ENCODE measurements around the gene DISC1. TPM values are rescaled to one million over a fixed set of nuclear protein-coding genes. Genes with fewer than 3 reads are reported as not detected.
"Not testable (repeated sequence)": the region's sequence is repeated elsewhere in the genome, so short reads cannot be mapped to it uniquely, and the experiment has no call there.

DISC1 gene
- total and polyA plus RNA-seq, 5 donors, result 2.3 to 7.4 (median 4.6) TPM

GRCh38 chr1:231962636-231963035 lies 336.0 kb downstream of the DISC1 start:
- DNase-seq (no peak), ATAC-seq (no peak)
- Histone ChIP-seq H3K27me3 (ENCODE audit: control insufficient read depth, insufficient read depth) (no peaks in the 10 kb centered on the region), H3K4me1 (ENCODE audit: control insufficient read depth, insufficient read depth, low read length) (peaks cover 3% of the 10 kb centered on the region), H3K4me3 (ENCODE audit: low read length) (no peak overlapping the region), H3K9me3 (ENCODE audit: control insufficient read depth, low read length) (no peaks in the 10 kb centered on the region), H3K27ac (ENCODE audit: low read length) (no peak overlapping the region)
- intact Hi-C loops (cut with DNase I), result no loop called here
- 94% methylated on average over 2 of the region's 2 CpGs for WGBS

DNA sequence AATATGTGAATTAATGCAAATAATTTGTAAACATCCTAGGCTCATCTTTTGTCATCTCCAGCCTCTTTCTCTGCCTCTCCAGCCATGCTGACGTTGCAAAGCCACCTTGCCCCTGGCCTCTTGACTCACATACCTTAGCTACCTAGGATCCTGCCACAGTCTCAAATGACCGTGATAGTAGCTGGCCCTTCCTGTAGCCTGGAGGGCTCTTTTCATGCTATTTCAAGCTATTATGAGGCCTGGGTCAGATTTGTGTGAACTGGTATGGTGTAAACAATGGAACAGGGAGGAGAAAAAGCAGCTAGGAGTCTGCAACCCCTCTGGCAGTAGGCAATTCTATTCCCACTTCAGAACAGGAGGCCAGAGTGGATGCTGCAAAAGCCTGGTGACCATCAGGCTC lies 337.7 kb downstream of the DISC1 start:
- no peak overlapping the region for H3K27ac ChIP-seq (ENCODE audit: low read length)
- H3K4me3 ChIP-seq (ENCODE audit: low read length), result no peak overlapping the region
- intact Hi-C loops (cut with DNase I), result no loop called here
- no peaks in the 10 kb centered on the region for H3K9me3 ChIP-seq (ENCODE audit: control insufficient read depth, low read length)
- no peak for ATAC-seq
- DNase-seq, result no peak
- no peaks in the 10 kb centered on the region for H3K27me3 ChIP-seq (ENCODE audit: control insufficient read depth, insufficient read depth)
- no peaks in the 10 kb centered on the region for H3K4me1 ChIP-seq (ENCODE audit: control insufficient read depth, insufficient read depth, low read length)
- WGBS, result 90% methylated on average over 2 of the region's 2 CpGs

DNA sequence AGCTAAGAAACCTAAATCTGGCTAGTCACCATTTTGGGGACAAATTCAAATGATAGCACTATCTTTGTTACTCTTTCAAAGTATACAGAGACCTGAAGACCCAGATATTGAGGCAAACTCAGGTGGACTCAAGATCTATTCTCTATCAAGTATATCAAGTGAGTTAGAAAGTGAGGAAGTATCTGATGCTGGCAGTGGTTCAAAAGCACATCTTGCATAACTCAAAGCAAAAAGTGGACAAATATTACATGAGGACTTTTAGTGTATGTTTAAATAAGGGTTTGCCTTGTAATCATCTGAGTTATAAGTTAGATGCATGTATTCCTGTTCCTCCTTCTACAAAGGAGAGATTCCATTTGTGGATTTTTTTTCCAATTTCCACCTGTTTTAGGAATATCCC lies 338.4 kb downstream of the DISC1 start:
- DNase-seq (no peak), ATAC-seq (no peak)
- Histone ChIP-seq H3K27me3 (ENCODE audit: control insufficient read depth, insufficient read depth) (no peaks in the 10 kb centered on the region), H3K27ac (ENCODE audit: low read length) (no peak overlapping the region), H3K4me1 (ENCODE audit: control insufficient read depth, insufficient read depth, low read length) (no peaks in the 10 kb centered on the region), H3K9me3 (ENCODE audit: control insufficient read depth, low read length) (no peaks in the 10 kb centered on the region), H3K4me3 (ENCODE audit: low read length) (no peak overlapping the region)
- intact Hi-C loops (cut with DNase I), result no loop called here

GRCh38 chr1:231965615-231966014 lies 339.0 kb downstream of the DISC1 start:
- H3K27ac ChIP-seq (ENCODE audit: low read length), result no peak overlapping the region
- H3K4me3 ChIP-seq (ENCODE audit: low read length), result no peak overlapping the region
- WGBS, result 91% methylated on average over 2 of the region's 2 CpGs
- H3K27me3 ChIP-seq (ENCODE audit: control insufficient read depth, insufficient read depth), result no peaks in the 10 kb centered on the region
- DNase-seq (no peak), ATAC-seq (no peak)
- no peaks in the 10 kb centered on the region for H3K4me1 ChIP-seq (ENCODE audit: control insufficient read depth, insufficient read depth, low read length)
- no peaks in the 10 kb centered on the region for H3K9me3 ChIP-seq (ENCODE audit: control insufficient read depth, low read length)
- intact Hi-C loops (cut with DNase I), result no loop called here

DNA sequence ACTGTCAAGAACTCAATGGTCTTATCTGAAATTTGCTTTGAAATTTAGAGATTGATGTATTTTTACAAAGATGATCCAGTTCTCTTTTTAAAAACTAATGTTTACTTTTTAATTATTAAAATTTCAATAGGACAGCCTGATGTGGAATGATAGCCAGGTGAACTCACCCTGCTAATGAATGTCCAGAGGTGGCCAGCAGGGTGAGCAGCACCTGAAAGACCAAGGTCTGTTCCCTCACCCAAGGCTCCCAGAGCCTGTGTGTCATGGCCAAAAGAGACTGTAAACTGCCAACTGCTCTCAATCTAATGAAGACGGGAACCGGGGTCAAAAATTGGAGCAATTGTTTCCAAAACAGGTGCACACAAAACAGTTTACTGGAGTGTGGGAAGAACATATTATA lies 340.4 kb downstream of the DISC1 start:
- no peaks in the 10 kb centered on the region for H3K27me3 ChIP-seq (ENCODE audit: control insufficient read depth, insufficient read depth)
- intact Hi-C loops (cut with DNase I), result no loop called here
- no peak for DNase-seq
- no peaks in the 10 kb centered on the region for H3K4me1 ChIP-seq (ENCODE audit: control insufficient read depth, insufficient read depth, low read length)
- no peak overlapping the region for H3K27ac ChIP-seq (ENCODE audit: low read length)
- no peaks in the 10 kb centered on the region for H3K9me3 ChIP-seq (ENCODE audit: control insufficient read depth, low read length)
- no peak for ATAC-seq
- WGBS, result 95% methylated on average over 2 of the region's 2 CpGs
- no peak overlapping the region for H3K4me3 ChIP-seq (ENCODE audit: low read length)

GRCh38 chr1:231969076-231969475 lies 342.5 kb downstream of the DISC1 start:
- no peaks in the 10 kb centered on the region for H3K27me3 ChIP-seq (ENCODE audit: control insufficient read depth, insufficient read depth)
- no peak overlapping the region for H3K27ac ChIP-seq (ENCODE audit: low read length)
- intact Hi-C loops (cut with DNase I), result no loop called here
- DNase-seq (no peak), ATAC-seq (no peak)
- H3K9me3 ChIP-seq (ENCODE audit: control insufficient read depth, low read length), result no peaks in the 10 kb centered on the region
- 50% methylated on average over 1 of the region's 1 CpG for WGBS
- no peak overlapping the region for H3K4me3 ChIP-seq (ENCODE audit: low read length)
- no peaks in the 10 kb centered on the region for H3K4me1 ChIP-seq (ENCODE audit: control insufficient read depth, insufficient read depth, low read length)

- H3K4me3 ChIP-seq (ENCODE audit: low read length); DNase-seq; H3K9me3 ChIP-seq (ENCODE audit: control insufficient read depth, low read length); intact Hi-C loops (cut with DNase I); H3K27ac ChIP-seq (ENCODE audit: low read length); H3K27me3 ChIP-seq (ENCODE audit: control insufficient read depth, insufficient read depth); ATAC-seq; H3K4me1 ChIP-seq (ENCODE audit: control insufficient read depth, insufficient read depth, low read length): not testable (repeated sequence)
- 98% methylated on average over 5 of the region's 5 CpGs for WGBS
Measured at GRCh38 chr1:231969761-231970160, 343.2 kb downstream of the DISC1 start.

- Histone ChIP-seq H3K27ac (ENCODE audit: low read length) (no peak overlapping the region), H3K27me3 (ENCODE audit: control insufficient read depth, insufficient read depth) (no peaks in the 10 kb centered on the region), H3K4me1 (ENCODE audit: control insufficient read depth, insufficient read depth, low read length) (no peaks in the 10 kb centered on the region), H3K4me3 (ENCODE audit: low read length) (no peak overlapping the region), H3K9me3 (ENCODE audit: control insufficient read depth, low read length) (no peaks in the 10 kb centered on the region)
- ATAC-seq (no peak), DNase-seq (peak in 1 of 3 donors; percentile 23)
- intact Hi-C loops (cut with DNase I), result no loop called here
- 84% methylated on average over 2 of the region's 2 CpGs for WGBS
Measured at GRCh38 chr1:231970684-231971083, 344.1 kb downstream of the DISC1 start.

GRCh38 chr1:231971397-231972110 lies 345.0 kb downstream of the DISC1 start:
- Histone ChIP-seq H3K4me3 (ENCODE audit: low read length) (peak overlapping the region; percentile 27), H3K4me1 (ENCODE audit: control insufficient read depth, insufficient read depth, low read length) (no peaks in the 10 kb centered on the region), H3K27me3 (ENCODE audit: control insufficient read depth, insufficient read depth) (no peaks in the 10 kb centered on the region), H3K27ac (ENCODE audit: low read length) (no peak overlapping the region), H3K9me3 (ENCODE audit: control insufficient read depth, low read length) (no peaks in the 10 kb centered on the region)
- intact Hi-C loops (cut with DNase I), result no loop called here
- ATAC-seq (peak; percentile 80 to 87), DNase-seq (no peak)
- 35% methylated on average over 12 of the region's 12 CpGs for WGBS

- Histone ChIP-seq H3K9me3 (ENCODE audit: control insufficient read depth, low read length) (no peaks in the 10 kb centered on the region), H3K4me1 (ENCODE audit: control insufficient read depth, insufficient read depth, low read length) (no peaks in the 10 kb centered on the region), H3K4me3 (ENCODE audit: low read length) (no peak overlapping the region), H3K27me3 (ENCODE audit: control insufficient read depth, insufficient read depth) (no peaks in the 10 kb centered on the region), H3K27ac (ENCODE audit: low read length) (no peak overlapping the region)
- DNase-seq (no peak), ATAC-seq (no peak)
- intact Hi-C loops (cut with DNase I), result no loop called here
- 98% methylated on average over 1 of the region's 1 CpG for WGBS
Measured at GRCh38 chr1:231972111-231972445, 345.5 kb downstream of the DISC1 start.

GRCh38 chr1:231973830-231974229 lies 347.2 kb downstream of the DISC1 start:
- intact Hi-C loops (cut with DNase I), result no loop called here
- 68% methylated on average over 5 of the region's 5 CpGs for WGBS
- Histone ChIP-seq H3K4me1 (ENCODE audit: control insufficient read depth, insufficient read depth, low read length) (no peaks in the 10 kb centered on the region), H3K27ac (ENCODE audit: low read length) (no peak overlapping the region), H3K27me3 (ENCODE audit: control insufficient read depth, insufficient read depth) (no peaks in the 10 kb centered on the region), H3K9me3 (ENCODE audit: control insufficient read depth, low read length) (no peaks in the 10 kb centered on the region), H3K4me3 (ENCODE audit: low read length) (no peak overlapping the region)
- peak in 1 of 2 donors; percentile 34 for ATAC-seq
- DNase-seq, result no peak

- intact Hi-C loops (cut with DNase I), result no loop called here
- 79% methylated on average over 4 of the region's 4 CpGs for WGBS
- Histone ChIP-seq H3K4me3 (ENCODE audit: low read length) (no peak overlapping the region), H3K27ac (ENCODE audit: low read length) (no peak overlapping the region), H3K4me1 (ENCODE audit: control insufficient read depth, insufficient read depth, low read length) (no peaks in the 10 kb centered on the region), H3K27me3 (ENCODE audit: control insufficient read depth, insufficient read depth) (no peaks in the 10 kb centered on the region), H3K9me3 (ENCODE audit: control insufficient read depth, low read length) (no peaks in the 10 kb centered on the region)
- ATAC-seq (no peak), DNase-seq (no peak)
Measured at GRCh38 chr1:231976231-231976630, 349.6 kb downstream of the DISC1 start.

All from right cardiac atrium (tissue), 5 donors.